ENCODE results near the gene AP5Z1.

- TF ChIP-seq CTCF (IDR thresholded peaks at IDR 0.05) (no peak), POLR2A (IDR thresholded peaks at IDR 0.05) (no peak)
Observed at GRCh38 chr7:4837041-4837802, 61.8 kb downstream of the AP5Z1 start.

All from prostate gland (tissue), 2 donors.